Stromal cell of bone marrow (primary cell): ENCODE measurements around the gene DCBLD2.

Experiments
- DNase-seq: peaks from one replicate; pipeline ENCODE4 v3.0.0-alpha.2; 2012; ENCODE audit warnings: low read depth

DCBLD2 gene

GRCh38 chr3:98791341-98792325 is 109.9 kb downstream of the DCBLD2 start:
- DNase-seq, result no peak

DNA sequence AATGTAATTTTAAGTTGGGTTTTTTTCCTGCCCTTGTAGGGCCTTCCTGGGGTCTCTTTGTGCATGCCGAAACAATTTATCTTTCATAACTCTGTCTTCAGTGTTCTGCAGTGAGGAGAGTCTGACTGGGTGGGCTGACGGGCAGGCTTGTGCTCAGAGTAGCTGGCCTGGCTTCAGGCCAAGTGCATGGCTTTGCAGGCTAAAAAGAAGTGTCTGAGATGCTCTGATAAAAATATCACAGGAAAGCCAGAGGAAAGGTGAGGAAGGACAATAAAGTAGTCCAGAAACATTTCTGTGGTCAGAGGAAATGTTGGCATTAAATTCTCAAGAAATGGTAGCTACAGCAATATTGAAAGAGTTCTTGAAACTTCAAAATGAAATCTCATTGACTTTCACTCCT is 112.8 kb downstream of the DCBLD2 start:
- DNase-seq, result no peak

- no peak for DNase-seq
These were observed 114.3 kb downstream of the DCBLD2 start for GRCh38 chr3:98787181-98787580.

- no peak for DNase-seq
These were observed 115.0 kb downstream of the DCBLD2 start for GRCh38 chr3:98786364-98787006.

DNA sequence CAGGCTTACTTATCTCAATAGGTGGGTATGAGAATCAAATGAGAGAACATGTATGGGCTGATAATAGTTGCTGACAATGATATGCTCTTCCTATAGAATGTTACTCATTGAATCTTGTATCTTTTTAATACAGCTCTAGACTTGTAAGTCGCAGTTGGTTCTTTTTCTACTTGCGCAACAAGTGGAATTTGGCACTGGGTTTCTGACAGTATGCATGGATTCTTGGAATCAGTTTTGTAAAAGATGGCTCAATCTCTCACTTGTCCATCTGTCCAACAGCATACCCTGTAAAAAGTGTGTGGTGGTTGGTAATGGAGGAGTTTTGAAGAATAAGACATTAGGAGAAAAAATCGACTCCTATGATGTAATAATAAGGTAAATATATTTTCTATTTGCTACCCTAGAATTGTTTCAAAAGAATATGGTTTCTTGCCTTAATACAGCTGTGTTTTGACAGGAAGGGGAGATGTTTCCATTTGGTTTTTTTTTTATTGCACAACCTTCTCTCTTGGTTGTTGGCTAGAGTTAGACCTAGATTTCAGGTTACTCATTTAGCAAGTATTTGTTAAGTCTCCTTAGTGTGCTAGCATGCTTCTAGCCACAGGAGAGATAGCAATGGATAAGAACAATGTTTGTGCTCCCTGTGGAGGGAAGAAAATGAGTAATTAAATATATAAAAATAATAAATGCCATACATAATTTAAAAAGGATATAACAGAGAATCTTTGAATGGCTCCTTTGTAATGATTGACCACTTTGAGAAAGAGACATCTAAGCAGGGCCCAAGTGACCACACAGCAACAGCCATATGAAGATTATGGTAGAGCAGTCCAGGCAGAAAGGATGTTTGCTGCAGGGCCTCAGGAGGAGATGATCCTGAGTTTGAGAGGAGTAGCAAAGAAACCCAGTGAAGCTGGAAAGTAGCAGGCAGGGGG is 116.6 kb downstream of the DCBLD2 start:
- DNase-seq, result peak; percentile 83

- DNase-seq, result no peak
These were observed 117.5 kb downstream of the DCBLD2 start for GRCh38 chr3:98784042-98784441.

- no peak for DNase-seq
These were observed 118.5 kb downstream of the DCBLD2 start for GRCh38 chr3:98782824-98783500.

DNA sequence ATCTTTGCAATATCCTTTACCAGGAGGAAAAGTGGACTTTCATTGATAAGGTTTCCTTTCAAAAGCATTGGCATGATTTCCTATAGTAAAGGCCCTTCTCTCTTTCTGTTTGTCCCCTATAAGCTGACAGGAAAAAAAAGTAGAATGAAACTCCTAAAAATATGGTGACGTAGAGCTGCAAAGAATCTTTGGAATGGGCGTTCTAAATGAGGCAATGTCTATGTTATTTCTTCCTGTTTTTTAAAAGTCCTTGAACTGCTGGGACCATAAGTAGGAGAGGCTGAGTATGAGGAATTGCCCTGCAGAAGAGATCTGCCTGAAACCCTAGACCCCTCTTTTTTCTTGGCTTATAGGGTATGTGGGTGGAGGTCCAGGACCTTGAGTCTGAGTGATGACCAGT is 121.2 kb downstream of the DCBLD2 start:
- no peak for DNase-seq

GRCh38 chr3:98779541-98780335 is 121.8 kb downstream of the DCBLD2 start:
- DNase-seq, result peak; percentile 48

DNA sequence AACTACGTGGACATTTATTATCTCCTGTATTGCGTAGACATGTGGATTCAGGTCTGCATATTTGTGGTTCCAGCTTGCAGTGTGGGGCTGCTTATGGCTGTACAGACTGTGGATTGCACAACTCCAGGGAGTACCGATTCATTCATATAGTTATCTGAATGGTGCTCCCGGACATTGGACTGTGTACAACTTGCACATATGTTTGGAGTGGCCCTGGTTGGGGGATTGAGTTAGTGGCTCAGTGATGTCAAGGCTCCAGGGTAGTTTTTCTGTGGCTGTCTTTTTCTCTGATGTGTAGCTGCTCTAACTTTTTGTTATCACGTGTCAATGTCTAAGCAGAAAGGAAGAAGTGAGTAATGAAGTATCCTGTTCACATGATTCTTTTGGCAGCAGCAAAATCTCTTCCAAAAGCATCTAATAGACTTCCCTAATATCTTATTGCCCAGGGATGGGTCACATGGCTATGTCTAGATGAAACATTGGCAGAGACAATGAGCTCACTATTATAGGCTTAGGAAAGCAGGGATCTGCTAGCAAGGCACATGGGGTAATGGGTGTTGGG is 122.6 kb downstream of the DCBLD2 start:
- DNase-seq, result peak; percentile 94

- no peak for DNase-seq
These were observed 123.1 kb downstream of the DCBLD2 start for GRCh38 chr3:98778383-98778782.

DNA sequence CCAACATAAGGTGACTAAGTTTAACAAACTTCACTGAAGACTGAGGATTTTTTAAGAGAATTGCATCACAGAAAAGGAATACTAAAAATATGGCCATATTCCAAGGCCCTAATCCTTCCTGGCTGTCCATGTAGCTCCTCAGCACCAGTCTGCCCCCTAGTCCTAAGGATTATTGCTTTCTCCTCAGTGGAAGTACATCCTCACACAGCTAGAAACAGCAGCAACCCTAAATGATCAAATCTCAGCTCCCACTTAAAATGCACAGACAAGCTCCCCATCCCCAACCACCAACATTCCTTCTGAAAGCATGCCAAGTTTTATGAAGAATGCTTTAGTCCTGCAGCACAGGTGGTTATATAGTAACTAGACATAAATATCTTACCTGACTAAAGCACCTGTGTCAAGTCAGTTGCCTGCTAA is 123.7 kb downstream of the DCBLD2 start:
- peak; percentile 67 for DNase-seq

GRCh38 chr3:98777286-98777685 is 124.2 kb downstream of the DCBLD2 start:
- no peak for DNase-seq

- DNase-seq, result no peak
These were observed 125.4 kb downstream of the DCBLD2 start for GRCh38 chr3:98776140-98776493.

- DNase-seq, result no peak
These were observed 125.9 kb downstream of the DCBLD2 start for GRCh38 chr3:98775459-98776139.

DNA sequence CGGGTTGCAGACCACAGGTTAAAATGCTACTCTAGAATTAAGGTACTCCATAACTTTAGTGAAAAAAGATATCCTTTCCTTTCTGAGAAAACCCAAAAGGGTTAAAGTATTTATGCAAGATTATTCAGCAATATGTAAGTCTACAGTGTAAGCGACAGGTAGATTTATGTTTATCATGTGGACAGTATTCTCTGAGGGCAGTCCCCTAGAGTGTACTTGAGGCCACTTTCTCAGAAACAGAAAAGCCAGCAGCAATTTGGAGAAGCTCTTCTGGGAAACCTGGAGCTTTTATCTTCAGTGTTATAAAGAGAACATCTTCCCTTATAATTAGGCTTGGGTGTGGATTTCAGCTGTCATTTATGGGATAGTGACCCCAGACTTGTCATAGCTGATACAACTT is 129.5 kb downstream of the DCBLD2 start:
- DNase-seq, result no peak

DNA sequence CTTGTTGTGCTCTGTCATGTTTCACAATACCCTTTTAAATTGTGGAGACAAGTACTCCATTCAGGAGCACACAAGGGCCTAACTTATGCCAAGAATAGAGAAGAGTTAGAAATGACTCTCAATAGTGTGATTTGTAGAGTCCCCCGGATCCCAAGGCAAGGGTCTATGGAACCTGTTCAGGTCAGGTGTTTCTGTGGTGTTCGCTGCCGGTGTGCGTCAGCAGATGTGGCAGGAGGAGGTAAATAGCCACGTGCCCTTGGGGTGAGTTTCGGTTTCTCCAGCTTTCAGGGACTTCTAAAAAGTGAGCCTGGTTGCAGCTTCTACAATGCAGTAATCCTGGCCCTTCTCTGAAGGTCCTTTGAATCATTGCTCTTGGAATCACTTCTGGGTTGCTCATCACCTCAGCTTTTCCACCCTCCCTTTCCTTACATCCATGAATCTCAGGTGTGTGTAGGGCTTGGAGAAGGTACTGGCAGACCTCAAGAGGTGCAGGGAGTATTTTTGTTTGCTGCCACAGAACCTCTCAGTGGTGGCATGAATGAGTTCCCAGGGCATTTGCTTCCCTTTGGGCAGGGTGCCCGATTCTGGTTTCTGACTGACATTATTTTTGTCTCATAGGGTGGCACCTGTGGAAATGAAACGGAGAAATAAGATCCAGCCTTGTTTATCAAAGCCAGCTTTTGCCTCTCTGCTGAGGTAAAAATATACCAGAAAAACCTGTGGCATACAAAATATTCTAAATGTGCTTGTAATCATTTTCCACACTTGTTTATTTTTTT is 131.0 kb downstream of the DCBLD2 start:
- no peak for DNase-seq

DNA sequence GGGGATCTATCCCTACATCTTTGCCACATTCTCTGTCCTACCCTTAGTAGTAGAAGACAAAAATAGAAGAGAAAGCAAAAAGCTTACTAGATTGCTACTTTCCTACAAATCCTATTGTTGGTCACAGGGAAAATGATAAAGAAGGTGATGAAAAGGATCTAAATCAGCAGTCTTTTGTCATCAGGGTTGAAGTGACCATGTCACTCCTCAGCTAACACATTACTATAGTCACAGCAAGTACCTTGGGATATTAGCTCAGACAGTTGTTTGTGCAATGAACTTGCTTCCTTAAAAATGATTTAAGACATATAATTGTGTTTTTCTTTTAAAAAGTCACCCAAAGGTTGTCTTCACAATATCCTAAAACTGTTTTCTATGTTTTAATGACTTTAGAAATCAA is 132.0 kb downstream of the DCBLD2 start:
- DNase-seq, result no peak

GRCh38 chr3:98768961-98769360 is 132.5 kb downstream of the DCBLD2 start:
- no peak for DNase-seq
